ENCODE data around the gene IGFLR1.
"Not testable (repeated sequence)": the region's sequence is repeated elsewhere in the genome, so short reads cannot be mapped to it uniquely, and the experiment has no call there.

Gene IGFLR1

DNA sequence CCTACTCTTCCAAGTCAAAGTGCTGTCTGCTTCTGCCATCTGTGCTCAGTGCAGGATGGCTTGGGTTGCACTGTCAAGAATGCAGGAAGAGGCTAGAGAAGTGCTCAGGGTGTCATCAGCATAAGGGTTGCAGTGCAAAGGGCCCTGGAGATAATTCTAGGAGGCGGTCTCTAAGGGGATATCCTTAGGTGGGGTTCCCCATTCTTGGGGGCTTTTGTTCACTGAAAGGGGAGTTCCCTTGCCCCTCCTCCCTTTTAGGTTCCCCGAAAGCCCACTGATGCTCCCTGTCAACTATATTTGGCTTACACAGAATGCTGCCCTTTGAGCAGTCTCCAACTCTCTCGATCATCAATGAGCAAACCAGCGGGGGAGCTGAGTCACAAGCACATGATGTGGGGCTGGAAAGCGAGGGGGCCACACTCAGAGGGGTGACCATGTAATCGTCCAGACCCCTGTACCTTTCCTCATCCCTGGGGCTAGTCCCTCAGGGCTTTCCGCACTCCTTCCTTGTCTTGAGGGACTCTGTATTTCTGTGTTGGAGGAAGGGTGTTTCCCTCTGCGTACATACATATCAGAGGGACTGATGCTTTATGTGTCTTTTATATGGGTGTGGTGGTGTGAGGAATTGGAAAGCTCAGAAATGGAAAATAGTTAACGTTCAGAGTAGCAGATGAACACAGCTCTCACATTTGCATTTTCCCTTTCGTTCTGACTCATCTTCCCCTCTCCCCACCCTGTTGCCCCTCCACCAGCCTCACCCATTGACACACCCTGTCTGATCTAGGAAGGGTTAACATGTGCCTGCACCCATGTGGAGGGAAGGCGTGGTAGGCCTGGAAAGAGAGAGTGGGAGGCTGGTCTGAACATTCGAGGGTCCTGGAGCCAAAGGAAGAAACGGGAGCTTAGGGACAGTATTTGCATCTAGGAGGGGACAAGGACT is 31.2 kb downstream of the IGFLR1 start:
- no peak for DNase-seq (ENCODE audit: low read depth in 2 of 2)

GRCh38 chr19:35708391-35708790 is 33.9 kb downstream of the IGFLR1 start:
- DNase-seq (ENCODE audit: low read depth in 2 of 2) = no peak

DNA sequence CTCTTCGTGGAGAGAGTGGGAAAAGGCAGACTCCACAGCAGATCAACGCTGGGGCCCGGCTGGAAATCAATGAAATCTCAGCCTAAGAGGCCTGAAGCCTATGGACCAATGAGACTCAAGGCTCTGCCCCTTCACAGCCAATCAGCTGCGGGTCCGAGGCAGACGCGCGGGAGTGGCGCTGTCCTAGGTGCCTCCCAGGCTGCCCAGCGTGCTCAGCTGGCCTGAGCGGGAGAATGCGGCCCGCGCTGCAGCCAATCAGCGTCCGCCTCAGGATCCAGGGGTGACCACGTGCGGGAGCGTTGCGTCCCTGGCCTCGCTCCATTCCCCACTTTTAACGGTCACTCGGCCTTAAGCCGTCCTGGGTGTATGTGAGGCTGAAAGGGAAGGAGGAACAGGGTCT is 38.0 kb downstream of the IGFLR1 start, which contains the start of gene ZBTB32:
Gene ZBTB32 (plus strand): TSS at position 341 of the 400 bp plus-strand sequence. CDS start 10,069 bp downstream, outside the sequence.
- no peak for DNase-seq (ENCODE audit: low read depth in 2 of 2)

DNA sequence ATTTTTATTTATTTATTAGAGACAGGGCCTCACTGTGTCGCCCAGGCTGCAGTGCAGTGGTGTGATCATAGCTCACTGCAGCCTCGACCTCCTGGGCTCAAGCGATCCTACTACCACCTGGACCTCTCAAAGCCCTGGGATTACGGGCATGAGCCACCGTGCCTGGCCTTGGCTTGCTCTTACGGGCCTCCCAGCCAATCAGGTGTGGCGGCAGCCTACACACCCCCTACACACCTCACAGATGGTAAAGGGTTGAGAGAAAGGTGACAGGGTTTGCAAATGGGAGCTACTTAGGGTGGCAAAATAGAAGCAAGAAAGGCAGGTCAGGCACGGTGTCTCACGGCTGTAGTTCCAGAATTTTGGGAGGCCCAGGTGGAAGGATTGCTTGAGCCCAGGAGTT is 38.9 kb downstream of the IGFLR1 start:
- no peak for DNase-seq (ENCODE audit: low read depth in 2 of 2)

DNA sequence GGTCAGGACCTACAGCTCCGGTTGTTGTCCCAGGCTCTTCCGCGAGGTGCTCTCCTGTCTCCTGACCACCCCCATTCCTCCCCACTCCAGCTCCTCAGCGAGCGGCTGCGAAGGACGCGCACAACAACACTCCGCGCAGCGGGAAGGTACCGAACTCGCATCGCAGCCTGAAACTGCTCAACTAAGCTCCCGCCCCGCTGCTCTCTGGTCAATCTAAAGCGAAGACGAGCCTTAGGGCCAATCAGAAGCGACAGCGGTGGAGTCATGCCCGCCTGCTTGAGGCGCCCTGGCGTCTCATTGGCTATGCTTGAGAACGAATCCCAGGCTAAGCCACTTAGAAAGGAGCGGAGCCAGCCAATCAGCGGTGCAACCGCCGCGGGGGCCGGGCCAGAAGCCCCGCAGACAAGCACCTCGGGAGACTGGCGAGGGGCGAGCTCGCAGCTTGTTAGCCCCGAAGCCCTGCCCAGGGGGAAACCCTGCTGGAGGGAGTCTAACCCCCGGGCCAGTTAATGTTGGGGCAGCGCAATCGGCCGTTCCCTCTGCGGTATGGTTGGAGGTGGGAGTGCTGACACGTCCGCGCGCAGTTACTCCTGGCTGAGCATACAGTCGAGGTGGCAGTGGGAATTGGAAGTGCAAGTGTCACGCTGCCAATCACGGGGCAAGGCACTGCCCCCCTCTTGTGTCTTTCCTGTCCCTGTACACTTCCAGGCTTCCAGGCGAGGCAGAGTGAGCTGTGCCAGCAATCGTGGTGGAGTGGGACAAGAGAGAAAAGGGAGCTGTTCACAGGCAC is 39.8 kb downstream of the IGFLR1 start:
- peak; percentile 74 to 81 for DNase-seq (ENCODE audit: low read depth in 2 of 2)

DNA sequence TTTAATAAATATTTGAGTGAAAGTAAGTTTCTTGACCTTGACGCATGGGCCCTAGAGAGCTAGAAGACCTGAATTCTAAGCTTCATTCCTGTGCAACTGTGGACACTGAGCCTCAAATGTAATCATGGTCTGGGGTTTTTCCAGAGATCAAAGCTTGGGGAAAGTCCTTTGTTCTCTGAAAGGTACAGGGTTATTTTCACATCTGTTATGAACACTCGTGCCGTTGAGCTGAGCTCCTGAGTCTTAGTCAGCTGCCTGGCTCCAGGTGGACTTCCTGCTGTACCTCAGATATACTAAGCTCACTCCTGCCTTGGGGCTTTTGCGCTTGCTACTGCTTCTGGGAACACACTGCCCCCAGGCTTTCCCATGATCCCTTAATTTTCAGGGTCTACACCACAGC is 45.4 kb downstream of the IGFLR1 start:
- no peak for DNase-seq (ENCODE audit: low read depth in 2 of 2)

- DNase-seq (ENCODE audit: low read depth in 2 of 2) = no peak
Observed at GRCh38 chr19:35695895-35696422, 46.3 kb downstream of the IGFLR1 start.

GRCh38 chr19:35693835-35694599 is 48.2 kb downstream of the IGFLR1 start:
- peak; percentile 82 to 89 for DNase-seq (ENCODE audit: low read depth in 2 of 2)

DNA sequence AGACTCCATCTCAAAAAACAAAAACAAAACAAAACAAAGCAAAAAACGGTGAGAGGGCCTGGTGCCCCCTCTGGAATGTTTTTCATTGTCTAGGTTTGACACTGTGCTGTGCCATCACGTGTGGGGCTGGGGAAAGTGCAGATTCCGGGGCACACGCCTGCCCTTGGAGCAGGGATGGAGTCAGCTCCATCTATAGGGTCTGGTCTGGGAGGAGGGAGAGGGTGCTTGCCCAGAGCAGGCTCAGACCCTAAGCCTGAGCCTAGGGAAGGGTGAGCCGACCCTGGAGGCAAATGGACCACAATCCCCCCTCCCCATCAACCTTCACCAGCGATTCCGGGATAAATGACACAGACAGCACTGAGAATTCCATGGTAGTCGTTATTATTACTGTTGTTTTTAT is 48.8 kb downstream of the IGFLR1 start:
- no peak for DNase-seq (ENCODE audit: low read depth in 2 of 2)

GRCh38 chr19:35692010-35692409 is 50.2 kb downstream of the IGFLR1 start:
- no peak for DNase-seq (ENCODE audit: low read depth in 2 of 2)

GRCh38 chr19:35691106-35691505 is 51.1 kb downstream of the IGFLR1 start:
- not testable (repeated sequence) for DNase-seq (ENCODE audit: low read depth in 2 of 2)

- no peak for DNase-seq (ENCODE audit: low read depth in 2 of 2)
Observed at GRCh38 chr19:35689836-35690235, 52.4 kb downstream of the IGFLR1 start.

All from stimulated activated CD4-positive, alpha-beta T cell treated with anti-CD3 and anti-CD28 coated beads, Interleukin-1b, Interleukin-23, amount 100 ng/mL, for 1 hour (primary cell).